ENCODE measurements around the gene IFNLR1. TPM values are rescaled to one million over a fixed set of nuclear protein-coding genes. Genes with fewer than 3 reads are reported as not detected.

The IFNLR1 gene
- total RNA-seq, 1 donor from 2014 or later, result 3.7 TPM

- intact Hi-C loops (cut with micrococcal nuclease), result no loop called here
- ATAC-seq (no peak), DNase-seq (no peak)
Measured at GRCh38 chr1:24127801-24128363, 59.2 kb downstream of the IFNLR1 start.

DNA sequence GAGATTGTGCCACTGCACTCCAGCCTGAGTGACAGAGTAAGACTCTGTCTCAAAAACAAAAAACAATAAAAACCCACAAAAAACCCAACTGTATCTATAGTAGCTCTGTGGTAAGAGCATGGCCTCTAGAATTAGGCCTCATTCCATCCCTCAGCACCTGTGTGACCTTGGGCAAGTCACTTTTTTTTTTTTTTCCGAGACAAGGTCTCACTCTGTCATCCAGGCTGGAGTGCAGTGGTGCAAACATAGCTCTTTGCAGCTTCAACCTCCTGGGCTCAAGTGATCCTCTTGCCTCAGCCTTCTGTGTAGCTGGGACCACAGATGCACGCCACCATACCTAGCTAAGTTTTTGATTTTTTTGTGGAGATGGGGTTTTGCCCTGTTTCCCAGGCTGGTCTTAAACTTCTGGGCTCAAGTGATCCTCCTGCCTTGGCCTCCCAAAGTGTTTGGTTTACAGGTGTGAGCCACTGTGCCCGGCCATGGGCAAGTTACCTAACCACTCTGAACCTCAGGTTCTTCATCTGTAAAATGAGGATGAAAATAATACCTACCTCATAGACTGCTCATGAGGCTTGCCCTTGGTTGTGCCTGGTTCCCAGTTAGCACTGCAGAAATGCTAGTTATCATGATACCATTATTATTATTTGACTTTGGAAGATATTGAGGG, 59.8 kb downstream of the IFNLR1 start:
- ATAC-seq, result no peak
- intact Hi-C loops (cut with micrococcal nuclease), result no loop called here

DNA sequence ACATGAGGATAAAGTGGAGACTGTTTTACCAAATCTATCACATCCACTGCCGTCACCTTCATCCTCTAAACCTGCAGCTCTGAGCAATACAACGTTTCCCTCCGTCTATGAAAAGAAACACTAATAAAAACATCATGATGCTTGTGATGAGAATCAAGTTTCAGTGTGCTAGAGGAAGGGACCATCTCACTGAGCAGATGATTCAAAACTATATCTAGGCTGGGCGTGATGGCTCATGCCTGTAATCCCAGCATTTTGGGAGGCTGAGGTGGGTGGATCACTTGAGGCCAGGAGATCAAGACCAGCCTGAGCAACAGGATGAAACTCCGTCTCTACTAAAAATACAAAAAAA, 60.4 kb downstream of the IFNLR1 start:
- DNase-seq (no peak), ATAC-seq (no peak)
- intact Hi-C loops (cut with micrococcal nuclease), result no loop called here

More for the DNA sequence above, 59.8 kb downstream of the IFNLR1 start:
- no peak for DNase-seq

- DNase-seq, result peak; percentile 50
- intact Hi-C loops (cut with micrococcal nuclease), result no loop called here
- ATAC-seq, result peak; percentile 81
Measured at GRCh38 chr1:24126018-24126671, 60.9 kb downstream of the IFNLR1 start.

- intact Hi-C loops (cut with micrococcal nuclease), result no loop called here
- ATAC-seq (no peak), DNase-seq (no peak)
Measured at GRCh38 chr1:24125456-24125855, 61.6 kb downstream of the IFNLR1 start.

GRCh38 chr1:24124980-24125379, 62.1 kb downstream of the IFNLR1 start:
- DNase-seq (no peak), ATAC-seq (no peak)
- intact Hi-C loops (cut with micrococcal nuclease), result no loop called here

- DNase-seq (no peak), ATAC-seq (no peak)
- intact Hi-C loops (cut with micrococcal nuclease), result no loop called here
Measured at GRCh38 chr1:24123611-24124010, 63.5 kb downstream of the IFNLR1 start.

- intact Hi-C loops (cut with micrococcal nuclease), result no loop called here
- DNase-seq, result no peak
- ATAC-seq, result no peak
Measured at GRCh38 chr1:24122776-24123175, 64.3 kb downstream of the IFNLR1 start.

DNA sequence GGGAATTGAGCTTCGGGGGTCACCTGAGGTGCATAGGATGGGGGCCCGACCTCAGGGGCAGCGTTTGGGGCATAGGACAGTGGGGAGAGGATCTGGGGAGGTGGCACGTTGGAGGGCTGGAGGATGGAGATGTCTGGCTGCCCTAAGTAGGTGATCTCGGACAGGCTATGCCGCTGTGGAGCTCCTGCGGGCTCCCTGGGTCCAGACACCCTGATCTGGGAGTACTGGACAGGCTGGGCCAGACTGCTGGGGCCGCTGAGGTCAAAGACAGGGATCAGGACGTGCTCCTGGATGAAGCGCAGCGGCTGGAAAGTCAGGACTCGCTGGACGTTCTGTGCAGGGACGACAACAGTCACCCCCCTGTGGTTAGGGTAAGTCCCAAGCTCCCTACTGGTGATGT, 65.7 kb downstream of the IFNLR1 start:
- intact Hi-C loops (cut with micrococcal nuclease), result no loop called here
- DNase-seq, result no peak
- ATAC-seq, result no peak

- peak; percentile 2 for ATAC-seq
- intact Hi-C loops (cut with micrococcal nuclease), result no loop called here
- no peak for DNase-seq
Measured at GRCh38 chr1:24120965-24121364, 66.1 kb downstream of the IFNLR1 start.

GRCh38 chr1:24119859-24120756, 67.0 kb downstream of the IFNLR1 start:
- DNase-seq (peak; percentile 72), ATAC-seq (peak; percentile 86)
- intact Hi-C loops (cut with micrococcal nuclease), result no loop called here

DNA sequence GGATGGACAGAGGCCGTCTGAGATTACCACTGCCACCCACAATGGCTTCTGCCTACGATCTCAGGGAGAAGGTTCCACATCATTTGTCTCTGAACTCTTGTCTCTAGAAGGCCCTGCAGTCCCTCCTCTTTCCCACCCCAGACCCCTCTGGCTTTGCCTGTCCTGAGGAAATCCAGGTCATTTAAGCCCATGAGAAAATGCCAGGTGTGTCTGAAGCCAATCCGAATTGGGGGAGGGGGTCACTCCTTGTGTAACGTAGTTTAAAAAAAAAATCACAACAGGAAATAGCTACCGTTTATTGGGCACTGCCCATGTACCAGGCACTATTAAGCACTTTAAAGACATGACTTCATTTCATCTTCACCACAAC, 67.6 kb downstream of the IFNLR1 start:
- intact Hi-C loops (cut with micrococcal nuclease), result no loop called here
- no peak for DNase-seq
- no peak for ATAC-seq

- intact Hi-C loops (cut with micrococcal nuclease), result no loop called here
- DNase-seq (no peak), ATAC-seq (no peak)
Measured at GRCh38 chr1:24118410-24119242, 68.5 kb downstream of the IFNLR1 start.

- ATAC-seq, result no peak
- DNase-seq, result no peak
Measured at GRCh38 chr1:24117722-24118409, 69.2 kb downstream of the IFNLR1 start.

DNA sequence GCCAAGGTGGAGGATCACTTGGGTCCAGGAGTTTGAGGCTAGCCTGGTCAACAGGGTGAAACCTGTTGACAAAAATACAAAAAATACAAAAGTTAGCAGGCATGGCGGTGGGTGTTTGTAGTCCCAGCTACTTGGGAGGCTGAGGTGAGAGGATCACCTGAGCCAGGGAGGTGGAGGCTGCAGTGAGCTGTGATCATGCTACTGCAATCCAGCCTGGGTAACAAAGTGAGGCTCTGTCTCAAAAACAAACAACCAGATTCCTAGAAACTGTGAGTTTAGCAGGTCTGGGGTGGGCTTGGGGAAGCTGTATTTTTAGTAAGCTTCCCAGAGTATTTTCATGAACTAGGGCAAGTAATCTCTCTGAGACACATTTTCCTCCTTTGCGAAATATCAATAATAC, 70.0 kb downstream of the IFNLR1 start:
- intact Hi-C loops (cut with micrococcal nuclease), result no loop called here
- no peak for ATAC-seq
- no peak for DNase-seq

More at GRCh38 chr1:24117722-24118409, 69.2 kb downstream of the IFNLR1 start:
- intact Hi-C loops (cut with micrococcal nuclease), result no loop called here

- ATAC-seq (no peak), DNase-seq (no peak)
- intact Hi-C loops (cut with micrococcal nuclease), result no loop called here
Measured at GRCh38 chr1:24114753-24115152, 72.3 kb downstream of the IFNLR1 start.

GRCh38 chr1:24113641-24114033, 73.5 kb downstream of the IFNLR1 start:
- no peak for DNase-seq
- intact Hi-C loops (cut with micrococcal nuclease), result no loop called here

DNA sequence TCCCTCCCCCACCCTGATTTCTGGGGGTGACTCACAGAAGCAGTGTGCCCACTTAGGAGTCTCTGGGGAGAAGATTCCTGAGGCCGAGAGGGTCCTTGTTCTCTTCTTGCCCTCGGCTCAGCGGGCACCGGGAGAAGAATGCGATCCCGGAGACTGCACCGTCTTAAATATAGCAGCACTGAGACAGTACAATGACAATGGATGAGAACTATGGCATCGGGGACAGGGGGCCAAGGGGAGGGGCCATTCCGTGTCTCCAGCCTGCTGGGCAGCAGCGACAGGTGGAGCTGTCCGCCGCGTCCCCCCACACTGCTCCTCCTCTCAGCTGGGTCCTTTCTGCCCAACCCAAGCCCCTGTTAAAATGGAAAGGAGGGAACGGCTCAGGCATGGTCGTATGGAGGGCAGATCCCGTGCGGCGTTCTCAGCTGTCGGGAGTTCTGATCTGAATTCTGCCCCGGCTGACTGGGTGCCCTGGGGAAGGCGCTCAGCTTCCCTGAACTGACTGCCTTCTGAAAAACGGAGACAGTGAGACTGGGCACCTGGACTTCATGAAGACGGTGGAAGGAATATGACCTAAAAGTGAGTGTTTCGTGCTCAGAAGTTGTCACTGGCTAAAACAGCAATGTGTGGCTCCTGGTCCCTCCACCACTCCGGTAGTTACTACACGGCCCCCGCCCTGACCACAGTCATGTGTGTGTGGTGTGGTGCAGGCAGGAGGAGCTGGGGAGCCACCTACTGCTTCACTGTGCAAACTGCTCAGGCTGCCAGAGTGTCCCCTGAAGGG, 74.9 kb downstream of the IFNLR1 start, which contains the start of gene MYOM3:
Gene MYOM3, minus strand, starts transcription at position 140 of the 784 bp plus-strand sequence. CDS start 3,499 bp downstream, outside the sequence.
- DNase-seq, result peak; percentile 85
- ATAC-seq, result peak; percentile 78
- intact Hi-C loops (cut with micrococcal nuclease), result no loop called here

More at GRCh38 chr1:24113641-24114033, 73.5 kb downstream of the IFNLR1 start:
- ATAC-seq, result no peak

Measured in left ventricle myocardium superior (tissue), 1 donor.